ENCODE data around the gene GRIA3.

The GRIA3 gene

GRCh38 chrX:123184219-123184865, at the start of gene GRIA3:
GRIA3 (plus strand) TSS chrX:123184278; CDS start chrX:123184536, 258 bp downstream.
- DNase-seq: no peak

GRCh38 chrX:123138473-123138872, 45.6 kb upstream of the GRIA3 start:
- DNase-seq: no peak

GRCh38 chrX:123140454-123140853, 43.6 kb upstream of the GRIA3 start:
- no peak for DNase-seq

GRCh38 chrX:123140904-123141303, 43.2 kb upstream of the GRIA3 start:
- no peak for DNase-seq

GRCh38 chrX:123153846-123154335, 30.2 kb upstream of the GRIA3 start:
- DNase-seq: no peak

GRCh38 chrX:123155327-123155726, 28.8 kb upstream of the GRIA3 start:
- no peak for DNase-seq

- DNase-seq: no peak
Observed at GRCh38 chrX:123157586-123157985, 26.5 kb upstream of the GRIA3 start.

GRCh38 chrX:123159403-123159802, 24.7 kb upstream of the GRIA3 start:
- no peak for DNase-seq

GRCh38 chrX:123167621-123168020, 16.5 kb upstream of the GRIA3 start:
- DNase-seq: no peak

GRCh38 chrX:123169247-123169901, 14.7 kb upstream of the GRIA3 start:
- DNase-seq: no peak

GRCh38 chrX:123170546-123170945, 13.5 kb upstream of the GRIA3 start:
- no peak for DNase-seq

GRCh38 chrX:123171781-123172180, 12.3 kb upstream of the GRIA3 start:
- no peak for DNase-seq

- DNase-seq: no peak
Observed at GRCh38 chrX:123172869-123173268, 11.2 kb upstream of the GRIA3 start.

- DNase-seq: no peak
Observed at GRCh38 chrX:123173833-123174232, 10.2 kb upstream of the GRIA3 start.

- DNase-seq: no peak
Observed at GRCh38 chrX:123175366-123176122, 8.5 kb upstream of the GRIA3 start.

GRCh38 chrX:123181233-123181914, 2.7 kb upstream of the GRIA3 start:
- DNase-seq: no peak

GRCh38 chrX:123184866-123185276, 793 bp downstream of the GRIA3 start:
- no peak for DNase-seq

GRCh38 chrX:123185721-123186120, 1.6 kb downstream of the GRIA3 start:
- no peak for DNase-seq

- DNase-seq: no peak
Observed at GRCh38 chrX:123186801-123187200, 2.7 kb downstream of the GRIA3 start.

GRCh38 chrX:123188081-123188480, 4.0 kb downstream of the GRIA3 start:
- DNase-seq: no peak

- no peak for DNase-seq
Observed at GRCh38 chrX:123189338-123189737, 5.3 kb downstream of the GRIA3 start.

- no peak for DNase-seq
Observed at GRCh38 chrX:123190096-123190495, 6.0 kb downstream of the GRIA3 start.

GRCh38 chrX:123193101-123193500, 9.0 kb downstream of the GRIA3 start:
- no peak for DNase-seq
